Epithelial cell of proximal tubule (primary cell): Measurements from ENCODE around the gene IFI6. TPM values are rescaled to one million over a fixed set of nuclear protein-coding genes. Genes with fewer than 3 reads are reported as not detected.

Experiments
- DNase-seq: peaks from one replicate; pipeline ENCODE4 v3.0.0-alpha.2; 2011; ENCODE audit warnings: low read depth
- H3K4me3 ChIP-seq: 2 replicates; pipeline ENCODE4 v1.5.1; 2011; ENCODE audit warnings: low read depth, mild to moderate bottlenecking, low read length
- total RNA-seq: library from RNA; depleted of rRNA; stranded (reverse); fragments of >200 nt; gene quantifications from 2 replicates; pipeline ENCODE4 v1.2.3, GENCODE V29; 2015
- TF ChIP-seq, protein P1 (sequence below): conservative IDR thresholded peaks from 2 replicates; pipeline ENCODE4 v1.5.1; 2012; ENCODE audit warnings: low read depth, mild to moderate bottlenecking, low read length

The IFI6 gene
- total RNA-seq, 1 donor from 2014 or later: 28.3 TPM

DNA sequence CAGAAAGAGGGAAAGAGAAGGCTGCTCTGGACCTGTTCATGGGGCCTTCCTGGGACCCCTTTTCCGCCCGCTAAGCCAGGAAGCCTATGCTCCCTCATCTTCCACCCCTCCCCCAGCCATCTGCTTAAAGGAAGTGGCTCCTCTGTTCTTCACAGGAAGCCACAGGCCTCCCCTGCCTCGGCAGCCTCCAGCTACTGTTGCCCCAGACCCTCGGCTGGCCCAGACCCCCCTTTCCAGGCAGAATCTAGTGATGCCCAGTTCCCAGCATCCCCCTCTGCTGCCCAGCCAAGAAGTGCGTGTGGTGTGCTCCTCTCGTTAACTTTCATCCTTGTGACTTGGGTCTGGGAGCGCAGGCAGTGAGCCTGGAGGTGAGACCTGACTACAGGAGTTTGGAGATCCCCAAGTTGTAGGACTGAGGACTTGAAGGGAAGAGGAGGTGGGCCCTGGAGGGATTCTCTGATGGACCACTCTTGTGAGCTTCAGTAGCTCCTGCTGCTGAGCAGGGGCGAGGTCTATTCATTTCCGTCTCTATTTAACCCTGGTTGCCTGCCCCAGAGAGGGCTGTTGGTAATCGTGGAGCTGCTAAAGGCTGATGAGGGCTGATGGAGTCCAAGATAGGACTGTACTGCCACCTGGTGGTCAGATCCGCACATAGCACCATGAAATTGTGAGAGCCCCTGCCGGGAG is 9.1 kb downstream of the IFI6 start:
- TF ChIP-seq, protein P1, sequence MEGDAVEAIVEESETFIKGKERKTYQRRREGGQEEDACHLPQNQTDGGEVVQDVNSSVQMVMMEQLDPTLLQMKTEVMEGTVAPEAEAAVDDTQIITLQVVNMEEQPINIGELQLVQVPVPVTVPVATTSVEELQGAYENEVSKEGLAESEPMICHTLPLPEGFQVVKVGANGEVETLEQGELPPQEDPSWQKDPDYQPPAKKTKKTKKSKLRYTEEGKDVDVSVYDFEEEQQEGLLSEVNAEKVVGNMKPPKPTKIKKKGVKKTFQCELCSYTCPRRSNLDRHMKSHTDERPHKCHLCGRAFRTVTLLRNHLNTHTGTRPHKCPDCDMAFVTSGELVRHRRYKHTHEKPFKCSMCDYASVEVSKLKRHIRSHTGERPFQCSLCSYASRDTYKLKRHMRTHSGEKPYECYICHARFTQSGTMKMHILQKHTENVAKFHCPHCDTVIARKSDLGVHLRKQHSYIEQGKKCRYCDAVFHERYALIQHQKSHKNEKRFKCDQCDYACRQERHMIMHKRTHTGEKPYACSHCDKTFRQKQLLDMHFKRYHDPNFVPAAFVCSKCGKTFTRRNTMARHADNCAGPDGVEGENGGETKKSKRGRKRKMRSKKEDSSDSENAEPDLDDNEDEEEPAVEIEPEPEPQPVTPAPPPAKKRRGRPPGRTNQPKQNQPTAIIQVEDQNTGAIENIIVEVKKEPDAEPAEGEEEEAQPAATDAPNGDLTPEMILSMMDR: peak; percentile 92
- H3K4me3 ChIP-seq: no peak overlapping the region
- no peak for DNase-seq

DNA sequence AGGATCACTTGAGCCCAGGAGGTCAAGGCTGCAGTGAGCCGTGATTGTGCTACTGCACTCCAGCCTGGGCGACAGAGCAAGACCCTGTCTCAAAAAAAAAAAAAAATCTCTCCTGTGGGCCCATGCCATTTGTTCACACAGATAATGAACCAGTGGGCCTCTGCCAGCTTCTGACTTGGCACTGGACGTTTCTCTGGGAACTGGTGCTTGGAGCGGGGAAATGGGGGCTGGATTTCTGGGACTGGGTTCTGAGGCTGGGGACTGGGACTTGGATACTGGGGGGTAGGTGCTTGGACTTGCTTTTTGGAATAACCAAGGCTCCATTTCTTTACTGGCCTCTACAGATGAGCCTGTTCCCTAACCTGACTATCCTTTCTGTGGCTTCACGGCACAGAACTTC is 9.7 kb downstream of the IFI6 start:
- H3K4me3 ChIP-seq: no peak overlapping the region
- DNase-seq: no peak
- TF ChIP-seq, protein P1: no peak

GRCh38 chr1:27661412-27662075 is 10.4 kb downstream of the IFI6 start:
- TF ChIP-seq, protein P1: no peak
- no peak overlapping the region for H3K4me3 ChIP-seq
- DNase-seq: no peak

- TF ChIP-seq, protein P1: no peak
- no peak for DNase-seq
- peak overlapping the region; percentile 49 for H3K4me3 ChIP-seq
Measured at GRCh38 chr1:27660300-27660835, 11.6 kb downstream of the IFI6 start.

- TF ChIP-seq, protein P1: no peak
- no peak for DNase-seq
- peak overlapping the region; percentile 49 for H3K4me3 ChIP-seq
Measured at GRCh38 chr1:27659497-27660299, 12.3 kb downstream of the IFI6 start.

DNA sequence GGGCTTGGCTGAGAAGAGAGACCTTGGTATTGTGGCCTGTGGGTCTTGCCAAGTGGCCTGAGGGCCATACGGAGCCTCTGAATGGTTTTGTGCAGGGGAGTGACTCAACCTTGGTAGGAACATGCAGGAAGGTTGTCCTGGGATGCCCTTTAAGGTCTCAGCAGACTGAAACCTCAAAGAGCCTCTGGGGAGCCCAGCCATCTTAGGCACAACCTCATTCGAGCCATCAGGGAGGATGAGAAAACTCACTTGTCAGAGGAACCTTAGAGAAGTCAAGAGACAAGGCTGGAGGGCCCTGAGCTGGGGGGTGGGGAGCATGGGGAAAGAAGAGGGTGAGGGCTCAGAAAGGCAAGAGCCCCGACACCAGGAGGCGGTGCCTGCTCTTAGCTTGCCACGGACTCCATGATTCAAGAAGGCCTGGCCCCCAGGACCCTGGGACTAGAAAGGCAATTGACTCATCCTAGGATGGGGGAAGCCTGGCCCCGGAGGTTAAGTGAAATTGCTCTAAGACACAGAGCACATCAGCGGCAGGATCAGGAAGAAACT is 13.0 kb downstream of the IFI6 start:
- no peak overlapping the region for H3K4me3 ChIP-seq
- TF ChIP-seq, protein P1: no peak
- DNase-seq: no peak
